GM19397 (cell line): ENCODE measurements around the gene ADGRL3.
"Not testable (repeated sequence)": the region's sequence is repeated elsewhere in the genome, so short reads cannot be mapped to it uniquely, and the experiment has no call there.

Experiments
- ATAC-seq: cut with Tn5 transposase; IDR thresholded peaks from one replicate; pipeline ENCODE4 v1.9.1; 2021; ENCODE audit warnings: mild to moderate bottlenecking, moderate library complexity; ENCODE audit not compliant: unreplicated experiment

ADGRL3 gene

GRCh38 chr4:61596606-61597340, 396.6 kb downstream of the ADGRL3 start:
- ATAC-seq, result no peak

GRCh38 chr4:61603086-61603485, 403.0 kb downstream of the ADGRL3 start:
- no peak for ATAC-seq

GRCh38 chr4:61604054-61604453, 403.9 kb downstream of the ADGRL3 start:
- no peak for ATAC-seq

GRCh38 chr4:61605984-61606383, 405.9 kb downstream of the ADGRL3 start:
- no peak for ATAC-seq

GRCh38 chr4:61614231-61614630, 414.1 kb downstream of the ADGRL3 start:
- ATAC-seq, result no peak

GRCh38 chr4:61619528-61619927, 419.4 kb downstream of the ADGRL3 start:
- ATAC-seq, result no peak

GRCh38 chr4:61628282-61628681, 428.2 kb downstream of the ADGRL3 start:
- ATAC-seq, result no peak

GRCh38 chr4:61628727-61629126, 428.6 kb downstream of the ADGRL3 start:
- no peak for ATAC-seq

GRCh38 chr4:61630548-61630947, 430.4 kb downstream of the ADGRL3 start:
- no peak for ATAC-seq

GRCh38 chr4:61638591-61638990, 438.5 kb downstream of the ADGRL3 start:
- ATAC-seq, result no peak

- not testable (repeated sequence) for ATAC-seq
Measured at GRCh38 chr4:61646746-61647350, 446.7 kb downstream of the ADGRL3 start.

- no peak for ATAC-seq
Measured at GRCh38 chr4:61648264-61648663, 448.1 kb downstream of the ADGRL3 start.

GRCh38 chr4:61657016-61657415, 456.9 kb downstream of the ADGRL3 start:
- no peak for ATAC-seq

GRCh38 chr4:61661960-61662359, 461.8 kb downstream of the ADGRL3 start:
- ATAC-seq, result no peak

GRCh38 chr4:61662362-61662761, 462.2 kb downstream of the ADGRL3 start:
- no peak for ATAC-seq

GRCh38 chr4:61663310-61663709, 463.2 kb downstream of the ADGRL3 start:
- no peak for ATAC-seq

- no peak for ATAC-seq
Measured at GRCh38 chr4:61665649-61666048, 465.5 kb downstream of the ADGRL3 start.

GRCh38 chr4:61666244-61666643, 466.1 kb downstream of the ADGRL3 start:
- no peak for ATAC-seq

- ATAC-seq, result no peak
Measured at GRCh38 chr4:61671599-61671998, 471.5 kb downstream of the ADGRL3 start.

GRCh38 chr4:61675464-61675863, 475.3 kb downstream of the ADGRL3 start:
- no peak for ATAC-seq

- no peak for ATAC-seq
Measured at GRCh38 chr4:61678297-61678696, 478.2 kb downstream of the ADGRL3 start.

- ATAC-seq, result no peak
Measured at GRCh38 chr4:61693520-61693919, 493.4 kb downstream of the ADGRL3 start.
